GM10266 (cell line): Measurements from ENCODE around the gene IDS.
A peak's percentile ranks its signal among the peaks of the same experiment; 100 is the strongest.
"Not testable (repeated sequence)": the region's sequence is repeated elsewhere in the genome, so short reads cannot be mapped to it uniquely, and the experiment has no call there.

Experiments used
- DNase-seq: peaks from one replicate; pipeline ENCODE4 v3.0.0; 2012; ENCODE audit errors: extremely low spot score
- CTCF ChIP-seq: IDR thresholded peaks from 2 replicates; pipeline ENCODE4 v1.5.1; 2012; ENCODE audit warnings: mild to moderate bottlenecking, low read depth; ENCODE audit not compliant: control insufficient read depth, insufficient read depth; ENCODE audit errors: missing control alignments

Gene IDS

GRCh38 chrX:149504915-149505651 is at the start of gene IDS:
Gene IDS (minus strand): TSS chrX:149505306. CDS start chrX:149505137, 169 bp downstream.
- peak; percentile 72 for DNase-seq
- TF ChIP-seq CTCF = no peak

GRCh38 chrX:149551939-149552248 is 46.8 kb upstream of the IDS start:
- DNase-seq = not testable (repeated sequence)

- DNase-seq = not testable (repeated sequence)
Observed at GRCh38 chrX:149551245-149551938, 46.3 kb upstream of the IDS start.

DNA sequence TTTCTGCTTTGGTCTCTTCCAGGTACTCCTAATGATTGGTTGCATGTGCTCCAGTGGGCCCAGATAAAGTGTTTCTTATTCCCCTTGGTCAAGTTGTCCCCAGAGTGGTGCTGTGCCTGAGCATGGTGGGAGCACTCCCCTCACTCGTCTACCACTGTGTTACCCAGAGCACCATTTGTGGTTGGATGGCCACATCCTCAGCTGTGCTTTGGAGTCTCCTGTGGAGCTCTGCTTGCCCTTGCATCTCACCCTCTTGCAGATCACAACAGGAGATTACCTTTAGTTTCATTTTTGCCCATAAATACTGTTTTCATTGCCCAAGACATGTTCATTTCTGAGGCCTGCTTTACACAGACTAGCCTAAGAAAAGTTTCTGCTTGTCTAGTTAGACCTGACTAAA is 45.3 kb upstream of the IDS start:
- DNase-seq = not testable (repeated sequence)

DNA sequence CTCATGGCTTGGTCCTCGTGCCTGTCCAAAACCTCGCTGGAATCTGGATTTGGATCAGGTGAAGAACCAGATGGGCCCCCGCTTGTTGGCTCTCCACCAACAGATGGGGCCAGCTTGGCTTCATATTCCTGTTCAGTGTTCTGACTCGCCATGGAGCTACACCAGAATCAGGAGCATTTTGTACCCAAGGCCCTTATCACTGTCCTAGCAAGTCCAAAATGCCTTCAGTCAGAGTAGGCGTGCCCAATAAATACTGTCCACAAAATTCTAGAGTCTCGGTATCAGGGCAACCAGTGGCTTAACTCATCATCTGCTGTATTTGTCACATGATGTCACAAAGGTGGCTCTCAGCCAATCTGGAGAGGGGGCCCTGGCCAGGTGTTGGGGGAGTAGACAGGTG is 44.6 kb upstream of the IDS start, which contains the start of gene HSFX3:
Gene HSFX3, minus strand, starts transcription at position 224 of the 400 bp plus-strand sequence. Its CDS starts 72 bp downstream, at position 152.
- DNase-seq = not testable (repeated sequence)

GRCh38 chrX:149547782-149548181 is 42.7 kb upstream of the IDS start:
- DNase-seq = not testable (repeated sequence)

GRCh38 chrX:149546962-149547361 is 41.9 kb upstream of the IDS start:
- DNase-seq = not testable (repeated sequence)

- not testable (repeated sequence) for DNase-seq
Observed at GRCh38 chrX:149545545-149546543, 40.7 kb upstream of the IDS start.

DNA sequence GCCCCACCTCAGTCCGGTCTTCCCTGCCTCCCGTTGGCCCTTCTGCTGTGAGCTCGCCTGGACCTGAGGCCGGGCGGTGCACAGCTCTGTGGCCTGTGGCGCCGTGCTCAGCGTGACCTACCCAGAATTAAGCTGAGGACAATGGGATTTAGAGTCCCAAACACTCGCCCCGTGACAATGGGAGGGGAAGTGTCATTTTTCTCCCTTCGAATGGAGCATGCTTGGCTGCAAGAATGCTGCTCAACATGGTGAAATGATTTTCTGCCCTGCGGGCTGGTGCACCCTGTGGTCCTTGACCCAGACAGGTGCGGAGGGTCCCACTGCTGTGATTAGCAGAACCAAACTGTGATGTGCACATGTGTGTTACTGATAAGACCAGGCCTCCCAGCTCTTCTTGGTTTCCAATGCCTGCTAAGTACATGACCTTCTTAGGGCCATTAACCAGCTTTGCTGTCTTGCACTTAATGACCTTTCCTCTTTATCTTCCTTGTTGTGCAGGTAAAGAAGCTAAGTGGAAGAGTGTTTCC is 36.5 kb upstream of the IDS start:
- no peak for TF ChIP-seq CTCF
- DNase-seq = no peak

DNA sequence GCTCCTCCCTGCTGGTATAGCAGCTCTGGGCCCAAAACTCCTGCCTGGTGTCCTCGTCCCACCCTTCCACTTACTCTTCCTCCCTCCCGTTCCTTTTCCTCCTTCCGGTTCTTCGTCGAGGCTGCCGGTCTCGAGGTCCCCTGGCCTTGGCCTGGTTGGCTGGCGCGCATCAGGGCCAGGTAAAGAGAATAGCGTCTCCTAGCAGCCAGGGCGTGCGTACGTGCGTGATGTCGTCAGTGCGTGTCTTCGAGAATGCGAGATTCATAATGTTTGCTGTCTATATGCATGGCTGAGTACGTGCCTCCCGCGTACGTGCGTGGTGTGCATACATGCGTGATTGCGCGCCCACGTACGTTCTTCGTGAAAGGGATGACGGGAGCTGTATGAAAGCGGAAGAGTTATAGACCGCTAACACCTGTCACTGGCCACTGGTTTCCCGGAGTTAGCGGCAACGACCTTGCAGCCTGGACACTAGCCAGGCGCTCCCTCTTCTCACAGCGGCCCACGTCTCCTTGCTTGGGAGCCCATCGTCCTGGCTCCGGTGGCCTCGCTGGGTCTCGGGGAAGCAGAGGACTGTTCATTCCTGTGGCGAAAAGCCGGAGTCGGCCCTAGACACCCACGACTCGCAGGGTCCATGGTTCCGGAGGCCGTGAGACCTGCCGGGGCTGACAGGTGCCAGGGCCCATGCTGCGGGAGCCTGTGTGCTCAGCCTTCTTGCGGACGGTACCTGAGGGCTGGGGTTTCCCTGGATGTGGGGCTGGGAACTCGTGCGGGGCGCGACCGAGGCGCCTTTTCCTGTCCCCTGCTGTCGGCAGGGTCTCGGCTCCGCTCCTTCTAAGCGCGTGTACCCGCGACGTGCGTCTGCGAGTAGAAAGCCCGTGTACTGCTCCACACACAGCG is 35.8 kb upstream of the IDS start, which contains the start of gene EOLA1:
Gene EOLA1, plus strand, starts transcription at position 392 of the 900 bp plus-strand sequence. CDS start 4,619 bp downstream, outside the sequence.
- no peak for TF ChIP-seq CTCF

More for the DNA sequence above, 35.8 kb upstream of the IDS start, which contains the start of gene EOLA1:
- DNase-seq = peak; percentile 59
